CD4-positive, alpha-beta memory T cell (primary cell): ENCODE measurements around the gene PIGK. TPM values are rescaled to one million over a fixed set of nuclear protein-coding genes. Genes with fewer than 3 reads are reported as not detected.
A peak's percentile ranks its signal among the peaks of the same experiment; 100 is the strongest.

ENCODE experiments used
- CTCF ChIA-PET: fragments of 350-600 bp; sonication (Branson Sonifier 250); formaldehyde crosslinking; loops from one replicate; lab custom pipeline; 2021; ENCODE audit warnings: inconsistent platforms; ENCODE audit not compliant: partially characterized antibody; lab: Charles Lee
- POLR2A ChIA-PET: fragments of 350-600 bp; sonication (Branson Sonifier 250); formaldehyde crosslinking; loops from one replicate; lab custom pipeline; 2021; ENCODE audit not compliant: partially characterized antibody; lab: Charles Lee
- DNase-seq, 5 donors: peaks; one replicate each; pipeline versions ENCODE4 v3.0.0 to v3.0.0-alpha.2; 2020 to 2022; ENCODE audit warnings: mixed read lengths in 1 of 5
- H3K27ac ChIP-seq: one replicate; pipeline ENCODE4 v1.7.0; 2013; ENCODE audit warnings: low read depth, low read length
- H3K27me3 ChIP-seq: 2 replicates; pipeline ENCODE4 v1.7.0; 2013; ENCODE audit warnings: mild to moderate bottlenecking, low read length, moderate library complexity; ENCODE audit not compliant: insufficient read depth
- H3K36me3 ChIP-seq: 2 replicates; pipeline ENCODE4 v1.7.0; 2013; ENCODE audit warnings: mild to moderate bottlenecking, low read length, moderate library complexity; ENCODE audit not compliant: insufficient read depth
- H3K4me1 ChIP-seq: 2 replicates; pipeline ENCODE4 v1.7.0; 2013; ENCODE audit warnings: mild to moderate bottlenecking, low read length, moderate library complexity; ENCODE audit not compliant: insufficient read depth
- H3K4me3 ChIP-seq, 2 donors: one replicate each; pipeline ENCODE4 v1.7.0; 2013; ENCODE audit warnings: low read length in 2 of 2, mild to moderate bottlenecking in 1 of 2
- H3K9me3 ChIP-seq, 2 donors: one replicate each; pipeline ENCODE4 v1.7.0; 2013; ENCODE audit warnings: low read length in 2 of 2, control low read depth in 1 of 2; ENCODE audit not compliant: control insufficient read depth in 1 of 2
- H3K27ac Mint-ChIP-seq, 7 donors: one replicate each; pipeline ENCODE4 v1.8.0; 2020 to 2021; ENCODE audit warnings: mixed read lengths in 7 of 7, mild to moderate bottlenecking in 6 of 7, inconsistent platforms in 3 of 7, moderate library complexity in 3 of 7
- H3K27me3 Mint-ChIP-seq, 2 donors: one replicate each; pipeline ENCODE4 v1.8.0; 2020 to 2021; ENCODE audit warnings: mixed read lengths in 2 of 2
- H3K36me3 Mint-ChIP-seq, 2 donors: one replicate each; pipeline ENCODE4 v1.8.0; 2020 to 2021; ENCODE audit warnings: mixed read lengths in 2 of 2, inconsistent platforms in 1 of 2, mild to moderate bottlenecking in 1 of 2
- H3K4me1 Mint-ChIP-seq, 4 donors: one replicate each; pipeline ENCODE4 v1.8.0; 2020 to 2021; ENCODE audit warnings: mixed read lengths in 4 of 4, mild to moderate bottlenecking in 1 of 4
- H3K4me3 Mint-ChIP-seq, 8 donors: one replicate each; pipeline ENCODE4 v1.8.0; 2020 to 2021; ENCODE audit warnings: mixed read lengths in 8 of 8, mild to moderate bottlenecking in 7 of 8, moderate library complexity in 6 of 8, inconsistent platforms in 3 of 8
- H3K9me3 Mint-ChIP-seq, 8 donors: one replicate each; pipeline ENCODE4 v1.8.0; 2020 to 2021; ENCODE audit warnings: mixed read lengths in 8 of 8, mild to moderate bottlenecking in 5 of 8, inconsistent platforms in 3 of 8, moderate library complexity in 1 of 8
- intact Hi-C: fragments of 100-400 bp; cut with micrococcal nuclease; formaldehyde crosslinking; loops from one replicate; pipeline ENCODE4 v1.15.1; 2023
- polyA plus RNA-seq, 2 donors: library from polyadenylated mRNA; unstranded; fragments of 300-500 nt; fragmentation: Illumina TruSeq; gene quantifications; one replicate each; pipeline ENCODE4 v1.2.3, GENCODE V29; 2021
- total RNA-seq, 2 experiments: library from RNA; stranded (reverse); gene quantifications; one replicate each; pipeline ENCODE4 v1.2.3, GENCODE V29; 2021

Gene PIGK
- total and polyA plus RNA-seq, 4 experiments from 2014 or later, result 26.4 to 72.0 (median 31.9) TPM

- Histone ChIP-seq H3K9me3 (no peaks in the 10 kb centered on the region), H3K27me3 (no peaks in the 10 kb centered on the region), H3K4me3 (no peak overlapping the region), H3K36me3 (no peaks in the 10 kb centered on the region), H3K27ac (no peak overlapping the region), H3K4me1 (no peaks in the 10 kb centered on the region)
- DNase-seq, result no peak
- H3K4me1 Mint-ChIP-seq, result no peaks in the 10 kb centered on the region
- no peaks in the 10 kb centered on the region for H3K9me3 Mint-ChIP-seq
- H3K27me3 Mint-ChIP-seq, result no peaks in the 10 kb centered on the region
- intact Hi-C loops, result no loop called here
- ChIA-PET CTCF (no interaction called here), POLR2A (no interaction called here)
- peaks cover 4 to 20% of the 10 kb centered on the region in 2 donors for H3K36me3 Mint-ChIP-seq
- no peak overlapping the region for H3K27ac Mint-ChIP-seq
- H3K4me3 Mint-ChIP-seq, result no peak overlapping the region
These were observed 134.1 kb downstream of the PIGK start for GRCh38 chr1:77085109-77085508.

- Mint-ChIP-seq H3K9me3 (no peaks in the 10 kb centered on the region), H3K27me3 (no peaks in the 10 kb centered on the region), H3K27ac (no peak overlapping the region), H3K36me3 (peaks cover 4 to 20% of the 10 kb centered on the region in 2 donors), H3K4me1 (no peaks in the 10 kb centered on the region), H3K4me3 (no peak overlapping the region)
- no peak for DNase-seq
- POLR2A ChIA-PET, result no interaction called here
- Histone ChIP-seq H3K27ac (no peak overlapping the region), H3K36me3 (no peaks in the 10 kb centered on the region), H3K4me1 (no peaks in the 10 kb centered on the region), H3K9me3 (no peaks in the 10 kb centered on the region), H3K27me3 (no peaks in the 10 kb centered on the region), H3K4me3 (no peak overlapping the region)
- intact Hi-C loops, result no loop called here
- CTCF ChIA-PET, result no interaction called here
These were observed 134.8 kb downstream of the PIGK start for GRCh38 chr1:77084457-77084856.

GRCh38 chr1:77081834-77082233, 137.4 kb downstream of the PIGK start:
- Mint-ChIP-seq H3K36me3 (peaks cover 2 to 14% of the 10 kb centered on the region in 2 donors), H3K27me3 (peaks cover 2 to 5% of the 10 kb centered on the region in 2 donors), H3K4me3 (no peak overlapping the region), H3K9me3 (no peaks in the 10 kb centered on the region), H3K4me1 (no peaks in the 10 kb centered on the region), H3K27ac (no peak overlapping the region)
- H3K27ac ChIP-seq, result no peak overlapping the region
- H3K36me3 ChIP-seq, result no peaks in the 10 kb centered on the region
- H3K4me1 ChIP-seq, result no peaks in the 10 kb centered on the region
- intact Hi-C loops, result no loop called here
- no peak overlapping the region for H3K4me3 ChIP-seq
- no peak for DNase-seq
- ChIA-PET POLR2A (no interaction called here), CTCF (no interaction called here)
- no peaks in the 10 kb centered on the region for H3K27me3 ChIP-seq
- H3K9me3 ChIP-seq, result no peaks in the 10 kb centered on the region

- Histone ChIP-seq H3K27me3 (no peaks in the 10 kb centered on the region), H3K4me3 (no peak overlapping the region), H3K9me3 (no peaks in the 10 kb centered on the region), H3K36me3 (no peaks in the 10 kb centered on the region), H3K27ac (no peak overlapping the region), H3K4me1 (no peaks in the 10 kb centered on the region)
- intact Hi-C loops, result no loop called here
- Mint-ChIP-seq H3K27me3 (peaks cover 8 to 9% of the 10 kb centered on the region in 2 donors), H3K9me3 (no peaks in the 10 kb centered on the region), H3K4me3 (no peak overlapping the region), H3K27ac (peak overlapping the region in 1 of 7 donors; percentile 49), H3K36me3 (no peaks in the 10 kb centered on the region), H3K4me1 (no peaks in the 10 kb centered on the region)
- ChIA-PET CTCF (no interaction called here), POLR2A (no interaction called here)
- no peak for DNase-seq
These were observed 142.5 kb downstream of the PIGK start for GRCh38 chr1:77076759-77077158.

GRCh38 chr1:77068013-77068412, 151.2 kb downstream of the PIGK start:
- Histone ChIP-seq H3K4me3 (no peak overlapping the region), H3K4me1 (no peaks in the 10 kb centered on the region), H3K27me3 (no peaks in the 10 kb centered on the region), H3K36me3 (no peaks in the 10 kb centered on the region), H3K27ac (no peak overlapping the region), H3K9me3 (no peaks in the 10 kb centered on the region)
- H3K4me3 Mint-ChIP-seq, result no peak overlapping the region
- DNase-seq, result no peak
- intact Hi-C loops, result no loop called here
- peaks cover 1 to 3% of the 10 kb centered on the region in 2 donors for H3K27me3 Mint-ChIP-seq
- ChIA-PET CTCF (no interaction called here), POLR2A (no interaction called here)
- H3K9me3 Mint-ChIP-seq, result peaks cover 0 to 2% (median 0%) of the 10 kb centered on the region in 8 donors
- no peaks in the 10 kb centered on the region for H3K36me3 Mint-ChIP-seq
- H3K4me1 Mint-ChIP-seq, result no peaks in the 10 kb centered on the region
- H3K27ac Mint-ChIP-seq, result no peak overlapping the region

- Mint-ChIP-seq H3K27ac (no peak overlapping the region), H3K4me3 (no peak overlapping the region), H3K27me3 (peaks cover 1 to 3% of the 10 kb centered on the region in 2 donors), H3K4me1 (no peaks in the 10 kb centered on the region), H3K36me3 (no peaks in the 10 kb centered on the region), H3K9me3 (peaks cover 0 to 2% (median 0%) of the 10 kb centered on the region in 8 donors)
- intact Hi-C loops, result no loop called here
- Histone ChIP-seq H3K36me3 (no peaks in the 10 kb centered on the region), H3K27me3 (no peaks in the 10 kb centered on the region), H3K27ac (no peak overlapping the region), H3K4me3 (no peak overlapping the region), H3K4me1 (no peaks in the 10 kb centered on the region), H3K9me3 (no peaks in the 10 kb centered on the region)
- ChIA-PET POLR2A (no interaction called here), CTCF (no interaction called here)
- no peak for DNase-seq
These were observed 153.4 kb downstream of the PIGK start for GRCh38 chr1:77065693-77066342.

GRCh38 chr1:77064246-77064645, 155.0 kb downstream of the PIGK start:
- Mint-ChIP-seq H3K27ac (no peak overlapping the region), H3K4me1 (no peaks in the 10 kb centered on the region), H3K9me3 (peaks cover 0 to 2% (median 0%) of the 10 kb centered on the region in 8 donors), H3K27me3 (peaks cover 1 to 3% of the 10 kb centered on the region in 2 donors), H3K4me3 (no peak overlapping the region), H3K36me3 (no peaks in the 10 kb centered on the region)
- H3K27ac ChIP-seq, result no peak overlapping the region
- H3K27me3 ChIP-seq, result no peaks in the 10 kb centered on the region
- ChIA-PET POLR2A (no interaction called here), CTCF (no interaction called here)
- no peaks in the 10 kb centered on the region for H3K36me3 ChIP-seq
- no peak overlapping the region for H3K4me3 ChIP-seq
- no peaks in the 10 kb centered on the region for H3K4me1 ChIP-seq
- intact Hi-C loops, result no loop called here
- no peak for DNase-seq
- H3K9me3 ChIP-seq, result no peaks in the 10 kb centered on the region
